ENCODE measurements around the gene ZNF423. TPM values are rescaled to one million over a fixed set of nuclear protein-coding genes. Genes with fewer than 3 reads are reported as not detected.

Gene ZNF423
- total RNA-seq, 4 donors from 2014 or later: 0.72 to 5.9 (median 1.1) TPM

- Histone ChIP-seq H3K4me1 (peaks cover 0 to 10% (median 3%) of the 10 kb centered on the region in 3 donors), H3K4me3 (no peak overlapping the region), H3K27me3 (no peaks in the 10 kb centered on the region), H3K27ac (no peak overlapping the region), H3K36me3 (peaks cover 0 to 21% (median 0%) of the 10 kb centered on the region in 3 donors), H3K9me3 (peaks cover 0 to 4% (median 0%) of the 10 kb centered on the region in 3 donors)
- no peak for DNase-seq
- TF ChIP-seq POLR2A (IDR thresholded peaks at IDR 0.05) (no peak), CTCF (IDR thresholded peaks at IDR 0.05) (no peak)
- intact Hi-C loops (cut with DNase I): no loop called here
- WGBS, 2 donors: 89% methylated on average over 4 of the region's 9 CpGs; no CpG with 5 or more reads in 1 of the 2 donors
Measured at GRCh38 chr16:49632086-49632794, 223.7 kb downstream of the ZNF423 start.

GRCh38 chr16:49631187-49632041 is 224.5 kb downstream of the ZNF423 start:
- intact Hi-C loops (cut with DNase I): no loop called here
- no peak for DNase-seq
- peaks cover 0 to 4% (median 0%) of the 10 kb centered on the region in 3 donors for H3K9me3 ChIP-seq
- peaks cover 0 to 13% (median 0%) of the 10 kb centered on the region in 3 donors for H3K36me3 ChIP-seq
- TF ChIP-seq POLR2A (IDR thresholded peaks at IDR 0.05) (no peak), CTCF (IDR thresholded peaks at IDR 0.05) (no peak)
- WGBS, 2 donors: 29 to 43% methylated on average over 5 of the region's 5 CpGs
- no peak overlapping the region for H3K4me3 ChIP-seq
- no peaks in the 10 kb centered on the region for H3K27me3 ChIP-seq
- H3K4me1 ChIP-seq: peaks cover 0 to 10% (median 3%) of the 10 kb centered on the region in 3 donors
- H3K27ac ChIP-seq: no peak overlapping the region

- peaks cover 0 to 7% (median 0%) of the 10 kb centered on the region in 3 donors for H3K36me3 ChIP-seq
- H3K4me1 ChIP-seq: peaks cover 0 to 10% (median 3%) of the 10 kb centered on the region in 3 donors
- no peak overlapping the region for H3K4me3 ChIP-seq
- DNase-seq: no peak
- H3K9me3 ChIP-seq: peaks cover 0 to 4% (median 0%) of the 10 kb centered on the region in 3 donors
- H3K27me3 ChIP-seq: no peaks in the 10 kb centered on the region
- no peak overlapping the region for H3K27ac ChIP-seq
- intact Hi-C loops (cut with DNase I): no loop called here
- WGBS, 2 donors: 83 to 89% methylated on average over 2 to 3 of the region's 4 CpGs
- no peak for TF ChIP-seq CTCF (IDR thresholded peaks at IDR 0.05)
- TF ChIP-seq POLR2A (IDR thresholded peaks at IDR 0.05): no peak
Measured at GRCh38 chr16:49630783-49631182, 225.1 kb downstream of the ZNF423 start.

- no peak for DNase-seq
- Histone ChIP-seq H3K4me3 (no peak overlapping the region), H3K4me1 (peaks cover 0 to 10% (median 3%) of the 10 kb centered on the region in 3 donors), H3K27me3 (no peaks in the 10 kb centered on the region), H3K36me3 (no peaks in the 10 kb centered on the region), H3K9me3 (peaks cover 0 to 4% (median 0%) of the 10 kb centered on the region in 3 donors), H3K27ac (no peak overlapping the region)
- WGBS, 2 donors: 76 to 96% methylated on average over 6 to 7 of the region's 7 CpGs
- TF ChIP-seq POLR2A (IDR thresholded peaks at IDR 0.05) (no peak), CTCF (IDR thresholded peaks at IDR 0.05) (no peak)
- intact Hi-C loops (cut with DNase I): no loop called here
Measured at GRCh38 chr16:49629851-49630250, 226.1 kb downstream of the ZNF423 start.

- no peak for DNase-seq
- no peak for TF ChIP-seq POLR2A (IDR thresholded peaks at IDR 0.05)
- no peak for TF ChIP-seq CTCF (IDR thresholded peaks at IDR 0.05)
- Histone ChIP-seq H3K9me3 (peaks cover 0 to 4% (median 0%) of the 10 kb centered on the region in 3 donors), H3K27me3 (no peaks in the 10 kb centered on the region), H3K27ac (no peak overlapping the region), H3K4me3 (no peak overlapping the region), H3K4me1 (peaks cover 0 to 10% (median 3%) of the 10 kb centered on the region in 3 donors), H3K36me3 (no peaks in the 10 kb centered on the region)
- WGBS, 2 donors: 83 to 84% methylated on average over 3 of the region's 3 CpGs
- intact Hi-C loops (cut with DNase I): no loop called here
Measured at GRCh38 chr16:49628148-49628547, 227.8 kb downstream of the ZNF423 start.
